Bronchial epithelial cell (primary cell): ENCODE measurements around the gene LDB3. TPM values are rescaled to one million over a fixed set of nuclear protein-coding genes. Genes with fewer than 3 reads are reported as not detected.

Experiments
- DNase-seq: peaks from one replicate; pipeline ENCODE4 v3.0.0-alpha.2; 2010; ENCODE audit warnings: low read depth
- FAIRE-seq: peaks from 2 replicates; lab custom pipeline; 2011; peaks lifted over from hg19 to GRCh38; lab: Jason Lieb, UNC
- H3K27me3 ChIP-seq: 2 replicates; pipeline ENCODE4 v1.5.1; 2011; ENCODE audit warnings: low read length; ENCODE audit not compliant: control insufficient read depth, insufficient read depth
- H3K36me3 ChIP-seq: 2 replicates; pipeline ENCODE4 v1.5.1; 2011; ENCODE audit warnings: low read length; ENCODE audit not compliant: control insufficient read depth, insufficient read depth
- H3K4me3 ChIP-seq: 2 replicates; pipeline ENCODE4 v1.5.1; 2011; ENCODE audit warnings: mild to moderate bottlenecking, low read depth, low read length, control low read depth
- CTCF ChIP-seq: IDR thresholded peaks from 2 replicates; pipeline ENCODE4 v1.5.1; 2011; ENCODE audit warnings: mild to moderate bottlenecking, moderate library complexity, low read length, control low read depth, inconsistent platforms; ENCODE audit not compliant: insufficient read depth, severe bottlenecking
- total RNA-seq: library from RNA; depleted of rRNA; stranded (reverse); fragments of >200 nt; gene quantifications from 2 replicates; pipeline ENCODE4 v1.2.1, GENCODE V29; 2014

Gene LDB3
- total RNA-seq, 1 donor from 2014 or later = not detected

- no peak overlapping the region for H3K4me3 ChIP-seq
- FAIRE-seq = no peak
- DNase-seq = no peak
- TF ChIP-seq CTCF = no peak
- no peaks in the 10 kb centered on the region for H3K36me3 ChIP-seq
- peaks cover 2% of the 10 kb centered on the region for H3K27me3 ChIP-seq
Observed at GRCh38 chr10:86659161-86659691, 9.1 kb upstream of the LDB3 start.

DNA sequence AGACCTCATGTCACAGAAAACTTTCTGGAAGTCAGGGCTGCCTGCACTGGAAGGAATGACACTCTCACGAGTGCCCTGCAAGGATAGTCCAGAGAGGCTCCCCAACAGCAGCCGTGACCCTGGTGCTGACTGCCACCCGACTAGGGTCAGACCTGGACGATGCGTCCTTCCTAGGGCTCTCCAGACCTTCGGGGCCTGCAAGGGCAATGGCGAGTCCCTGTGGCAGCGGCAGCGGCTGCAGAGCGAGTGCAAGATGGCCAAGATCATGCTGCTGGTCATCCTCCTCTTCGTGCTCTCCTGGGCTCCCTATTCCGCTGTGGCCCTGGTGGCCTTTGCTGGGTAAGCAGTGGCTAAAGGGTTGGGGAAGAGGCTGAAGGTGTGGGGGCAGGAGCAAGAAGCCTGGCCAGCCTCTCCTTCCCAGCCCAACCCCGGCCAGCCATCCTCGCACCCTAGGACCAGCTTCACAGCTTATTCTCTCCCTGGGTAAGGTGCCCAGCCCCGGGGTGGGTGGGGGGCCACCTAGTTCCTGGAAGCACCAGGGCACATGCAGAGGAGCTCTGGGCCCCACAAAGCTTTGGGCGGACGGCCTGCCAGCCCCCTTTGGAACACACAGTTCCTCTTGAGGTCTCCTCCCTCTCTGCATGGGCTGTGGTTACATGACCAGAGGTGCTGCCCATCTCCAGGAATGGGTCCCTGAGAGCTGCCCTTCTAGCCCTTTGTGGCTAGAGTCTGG is 8.4 kb upstream of the LDB3 start:
- DNase-seq (no peak), FAIRE-seq (no peak)
- Histone ChIP-seq H3K36me3 (no peaks in the 10 kb centered on the region), H3K4me3 (no peak overlapping the region), H3K27me3 (peaks cover 2% of the 10 kb centered on the region)
- no peak for TF ChIP-seq CTCF

GRCh38 chr10:86661161-86662025 is 6.9 kb upstream of the LDB3 start:
- FAIRE-seq (no peak), DNase-seq (peak; percentile 40)
- Histone ChIP-seq H3K36me3 (no peaks in the 10 kb centered on the region), H3K4me3 (no peak overlapping the region), H3K27me3 (peaks cover 2% of the 10 kb centered on the region)
- no peak for TF ChIP-seq CTCF

GRCh38 chr10:86662186-86663045 is 5.9 kb upstream of the LDB3 start:
- no peak overlapping the region for H3K4me3 ChIP-seq
- FAIRE-seq (no peak), DNase-seq (no peak)
- no peaks in the 10 kb centered on the region for H3K36me3 ChIP-seq
- no peak for TF ChIP-seq CTCF
- peaks cover 2% of the 10 kb centered on the region for H3K27me3 ChIP-seq

DNA sequence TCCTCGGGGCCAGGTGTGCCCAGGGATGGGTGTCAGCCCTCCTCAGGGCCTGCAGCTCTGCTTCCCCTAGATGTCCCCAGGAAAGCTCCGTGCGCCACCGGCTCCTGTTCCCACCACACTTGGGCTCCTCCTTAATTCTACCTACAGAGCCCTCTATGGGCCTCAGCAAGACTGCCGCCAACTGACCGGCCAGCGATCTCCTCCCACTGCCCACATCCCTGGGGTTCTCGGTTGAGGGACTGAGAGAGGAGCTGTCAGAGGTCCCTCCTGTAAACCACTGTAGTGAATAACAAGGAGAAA is 5.3 kb upstream of the LDB3 start:
- FAIRE-seq (no peak), DNase-seq (no peak)

More for the DNA sequence above, 5.3 kb upstream of the LDB3 start:
- TF ChIP-seq CTCF = no peak
- peaks cover 2% of the 10 kb centered on the region for H3K27me3 ChIP-seq
- no peaks in the 10 kb centered on the region for H3K36me3 ChIP-seq
- no peak overlapping the region for H3K4me3 ChIP-seq
